ENCODE results near the gene SGCA. TPM values are rescaled to one million over a fixed set of nuclear protein-coding genes. Genes with fewer than 3 reads are reported as not detected.

The SGCA gene
- total RNA-seq, 1 experiment from 2014 or later, result 0.24 TPM

- Histone ChIP-seq H3K4ac (ENCODE audit: low read depth, low read length) (no peak overlapping the region), H4K5ac (ENCODE audit: insufficient read length, low read depth, low read length) (no peak overlapping the region), H3K4me1 (ENCODE audit: insufficient read depth, low read length) (no peaks in the 10 kb centered on the region), H2BK5ac (ENCODE audit: insufficient read length, low read length) (no peak overlapping the region), H3K27me3 (ENCODE audit: insufficient read depth, low read length) (peaks cover 7% of the 10 kb centered on the region; the same call in 1 of the 2 replicates), H3K79me2 (ENCODE audit: insufficient read depth, low read length) (no peaks in the 10 kb centered on the region), H3K23ac (ENCODE audit: insufficient read length, low read depth, low read length) (no peak overlapping the region), H3K79me1 (ENCODE audit: insufficient read depth, low read depth, low read length, poor library complexity, severe bottlenecking) (no peaks in the 10 kb centered on the region), H2BK120ac (ENCODE audit: low read depth, low read length, poor library complexity, severe bottlenecking) (no peak overlapping the region), H3K4me2 (ENCODE audit: insufficient read depth, insufficient read length, low read length) (peak overlapping the region; percentile 63), H3K23me2 (ENCODE audit: insufficient read length, low read depth, low read length, poor library complexity, severe bottlenecking) (peaks cover 15% of the 10 kb centered on the region), H3K14ac (ENCODE audit: insufficient read depth, low read length) (no peak overlapping the region), H3K56ac (ENCODE audit: insufficient read length, low read depth, low read length) (no peak overlapping the region), H3K18ac (ENCODE audit: insufficient read length, low read depth, low read length) (no peak overlapping the region), H2BK20ac (ENCODE audit: low read depth, low read length, poor library complexity, severe bottlenecking) (no peak overlapping the region), H3K27ac (ENCODE audit: insufficient read length, low read depth, low read length) (no peak overlapping the region), H2AK5ac (ENCODE audit: insufficient read length, low read length) (no peak overlapping the region), H3T11ph (ENCODE audit: low read length) (no peak overlapping the region), H4K8ac (replicated peaks; ENCODE audit: insufficient read length, low read depth, low read length) (no peak overlapping the region), H3K9me3 (ENCODE audit: control insufficient read depth, low read depth, low read length) (no peaks in the 10 kb centered on the region), H2BK15ac (ENCODE audit: low read depth, low read length) (no peak overlapping the region), H3K9ac (ENCODE audit: extremely low read depth, insufficient read length, low read length) (no peak overlapping the region), H2AFZ (ENCODE audit: low read length) (no peak overlapping the region), H2BK12ac (ENCODE audit: insufficient read length, low read depth, low read length) (no peak overlapping the region), H4K91ac (ENCODE audit: insufficient read length, low read depth, low read length) (no peak overlapping the region), H4K20me1 (ENCODE audit: control insufficient read depth, insufficient read depth, insufficient read length) (no peaks in the 10 kb centered on the region)
- H3K36me3 Mint-ChIP-seq (ENCODE audit: insufficient read depth in 1 of 3, low read depth in 3 of 3), result peaks cover 0 to 33% (median 30%) of the 10 kb centered on the region in 3 experiments; a peak in 5 of 7 replicates
- DNase-seq, result peak; percentile 96
- no peaks in the 10 kb centered on the region; a peak in 3 of 5 replicates for H3K9me3 Mint-ChIP-seq
- H3K27ac Mint-ChIP-seq, result peak overlapping the region in 1 of 3 experiments; percentile 3; a peak in 2 of 7 replicates
- H3K4me1 Mint-ChIP-seq, result peaks cover 21 to 39% of the 10 kb centered on the region in 2 experiments
- TF ChIP-seq, protein P1, sequence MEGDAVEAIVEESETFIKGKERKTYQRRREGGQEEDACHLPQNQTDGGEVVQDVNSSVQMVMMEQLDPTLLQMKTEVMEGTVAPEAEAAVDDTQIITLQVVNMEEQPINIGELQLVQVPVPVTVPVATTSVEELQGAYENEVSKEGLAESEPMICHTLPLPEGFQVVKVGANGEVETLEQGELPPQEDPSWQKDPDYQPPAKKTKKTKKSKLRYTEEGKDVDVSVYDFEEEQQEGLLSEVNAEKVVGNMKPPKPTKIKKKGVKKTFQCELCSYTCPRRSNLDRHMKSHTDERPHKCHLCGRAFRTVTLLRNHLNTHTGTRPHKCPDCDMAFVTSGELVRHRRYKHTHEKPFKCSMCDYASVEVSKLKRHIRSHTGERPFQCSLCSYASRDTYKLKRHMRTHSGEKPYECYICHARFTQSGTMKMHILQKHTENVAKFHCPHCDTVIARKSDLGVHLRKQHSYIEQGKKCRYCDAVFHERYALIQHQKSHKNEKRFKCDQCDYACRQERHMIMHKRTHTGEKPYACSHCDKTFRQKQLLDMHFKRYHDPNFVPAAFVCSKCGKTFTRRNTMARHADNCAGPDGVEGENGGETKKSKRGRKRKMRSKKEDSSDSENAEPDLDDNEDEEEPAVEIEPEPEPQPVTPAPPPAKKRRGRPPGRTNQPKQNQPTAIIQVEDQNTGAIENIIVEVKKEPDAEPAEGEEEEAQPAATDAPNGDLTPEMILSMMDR (conservative IDR thresholded peaks at IDR 0.05), result peak; percentile 100
- peaks cover 47% of the 10 kb centered on the region for H3K27me3 Mint-ChIP-seq (ENCODE audit: low read depth)
- WGBS (ENCODE audit: extremely low coverage, insufficient read length, low lambda C conversion rate), result no CpG with 5 or more reads among the region's 55 CpGs
- H3K4me3 Mint-ChIP-seq, result peak overlapping the region; percentile 81 to 88
Measured at GRCh38 chr17:50200457-50201275, 34.9 kb downstream of the SGCA start.

Data from H9 (cell line).